Ishikawa (cell line): ENCODE measurements around the gene CARM1.

Source experiments
- CEBPB ChIP-seq: IDR thresholded peaks from 2 replicates; pipeline ENCODE4 v1.6.1; 2012
- TAF1 ChIP-seq: IDR thresholded peaks from 2 replicates; pipeline ENCODE4 v1.6.1; 2012; ENCODE audit warnings: low read depth, mild to moderate bottlenecking
- ZBTB7A ChIP-seq: IDR thresholded peaks from 2 replicates; pipeline ENCODE4 v1.6.1; 2012; ENCODE audit warnings: low read depth
- TF ChIP-seq, protein P1 (sequence below): IDR thresholded peaks from 2 replicates; pipeline ENCODE4 v1.6.1; 2012

DNA sequence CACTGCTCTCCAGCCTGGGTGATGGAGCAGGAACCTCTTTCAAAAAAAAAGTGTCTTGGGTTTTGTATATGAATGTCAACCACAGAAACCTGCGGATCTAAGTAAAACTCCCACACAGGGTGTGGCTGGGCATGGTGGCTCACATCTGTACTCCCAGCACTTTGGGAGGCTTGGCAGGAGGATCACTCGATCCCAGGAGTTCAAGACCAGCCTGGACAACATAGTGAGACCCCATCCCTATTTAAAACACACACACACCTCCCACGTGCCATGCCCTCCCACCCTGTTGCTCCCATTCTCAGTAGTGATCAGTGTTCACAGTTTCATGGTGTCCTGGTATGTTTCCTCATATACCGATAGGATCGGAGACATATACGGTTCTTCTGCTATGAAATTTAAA is 44.5 kb upstream of the CARM1 start:
- TF ChIP-seq ZBTB7A (no peak), CEBPB (no peak), TAF1 (no peak)
- TF ChIP-seq, protein P1, sequence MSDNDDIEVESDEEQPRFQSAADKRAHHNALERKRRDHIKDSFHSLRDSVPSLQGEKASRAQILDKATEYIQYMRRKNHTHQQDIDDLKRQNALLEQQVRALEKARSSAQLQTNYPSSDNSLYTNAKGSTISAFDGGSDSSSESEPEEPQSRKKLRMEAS, result no peak
